GM20000 (cell line): Measurements from ENCODE around the gene KIRREL1.

Experiments
- DNase-seq: peaks from one replicate; pipeline ENCODE4 v3.0.0; 2012; ENCODE audit warnings: low spot score
- TF ChIP-seq, protein P1 (sequence below): IDR thresholded peaks from 2 replicates; pipeline ENCODE4 v1.5.1; 2012; ENCODE audit warnings: mild to moderate bottlenecking, control low read depth; ENCODE audit errors: extremely low read depth, missing control alignments

The KIRREL1 gene

DNA sequence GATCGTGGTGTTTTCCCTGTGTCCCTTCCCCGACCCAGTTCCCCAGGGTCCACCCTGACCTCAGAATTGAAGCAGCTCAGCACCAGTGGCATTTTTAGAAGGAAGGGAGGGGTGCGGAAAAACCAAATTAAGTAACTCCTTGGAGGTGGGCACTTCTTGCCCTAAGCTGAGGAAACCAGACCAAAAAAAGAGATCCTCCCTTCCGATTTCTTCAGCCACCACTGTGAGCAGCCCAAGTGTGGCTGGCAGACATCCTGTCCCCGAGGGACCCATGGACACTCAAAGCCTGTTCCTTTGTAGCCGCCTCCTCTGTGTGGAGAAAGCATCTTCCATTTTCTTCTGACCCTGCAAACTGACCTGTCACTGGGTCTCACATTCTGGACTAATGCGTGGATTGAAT, 31.3 kb downstream of the KIRREL1 start:
- TF ChIP-seq, protein P1, sequence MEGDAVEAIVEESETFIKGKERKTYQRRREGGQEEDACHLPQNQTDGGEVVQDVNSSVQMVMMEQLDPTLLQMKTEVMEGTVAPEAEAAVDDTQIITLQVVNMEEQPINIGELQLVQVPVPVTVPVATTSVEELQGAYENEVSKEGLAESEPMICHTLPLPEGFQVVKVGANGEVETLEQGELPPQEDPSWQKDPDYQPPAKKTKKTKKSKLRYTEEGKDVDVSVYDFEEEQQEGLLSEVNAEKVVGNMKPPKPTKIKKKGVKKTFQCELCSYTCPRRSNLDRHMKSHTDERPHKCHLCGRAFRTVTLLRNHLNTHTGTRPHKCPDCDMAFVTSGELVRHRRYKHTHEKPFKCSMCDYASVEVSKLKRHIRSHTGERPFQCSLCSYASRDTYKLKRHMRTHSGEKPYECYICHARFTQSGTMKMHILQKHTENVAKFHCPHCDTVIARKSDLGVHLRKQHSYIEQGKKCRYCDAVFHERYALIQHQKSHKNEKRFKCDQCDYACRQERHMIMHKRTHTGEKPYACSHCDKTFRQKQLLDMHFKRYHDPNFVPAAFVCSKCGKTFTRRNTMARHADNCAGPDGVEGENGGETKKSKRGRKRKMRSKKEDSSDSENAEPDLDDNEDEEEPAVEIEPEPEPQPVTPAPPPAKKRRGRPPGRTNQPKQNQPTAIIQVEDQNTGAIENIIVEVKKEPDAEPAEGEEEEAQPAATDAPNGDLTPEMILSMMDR: no peak
- DNase-seq: no peak

DNA sequence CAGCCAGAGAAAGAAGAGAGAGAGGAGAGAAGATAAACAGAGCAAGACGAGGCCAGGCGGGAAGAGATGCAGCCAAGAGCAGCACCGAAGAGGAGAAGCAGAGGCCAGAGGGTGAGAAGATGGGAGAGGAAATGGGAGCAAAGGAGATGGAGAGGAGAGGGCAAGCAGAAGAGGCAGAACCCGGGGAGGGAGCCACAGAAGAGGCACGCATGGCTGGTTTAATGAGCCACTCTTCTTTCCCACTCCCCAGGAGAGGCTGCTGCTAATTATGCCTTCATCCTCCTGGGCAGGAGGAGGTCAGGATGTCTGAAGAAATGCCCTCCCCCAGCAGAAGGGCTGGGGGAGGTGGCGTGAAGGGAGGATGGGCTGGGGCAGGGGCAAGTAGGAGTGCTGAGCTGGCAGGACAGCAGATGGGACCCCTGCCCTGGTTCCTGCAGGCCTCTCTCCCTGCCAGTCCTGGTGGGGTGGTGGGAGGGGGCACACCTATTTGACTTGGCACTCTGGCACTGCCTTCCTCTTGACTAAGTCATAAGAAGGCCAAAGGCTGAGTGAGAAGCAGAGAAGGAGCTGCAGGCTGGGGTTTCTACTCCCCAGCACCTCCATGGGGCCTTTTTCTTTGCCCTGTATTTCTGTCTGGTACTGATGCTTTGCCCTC, 32.3 kb downstream of the KIRREL1 start:
- no peak for DNase-seq
- TF ChIP-seq, protein P1: no peak

DNA sequence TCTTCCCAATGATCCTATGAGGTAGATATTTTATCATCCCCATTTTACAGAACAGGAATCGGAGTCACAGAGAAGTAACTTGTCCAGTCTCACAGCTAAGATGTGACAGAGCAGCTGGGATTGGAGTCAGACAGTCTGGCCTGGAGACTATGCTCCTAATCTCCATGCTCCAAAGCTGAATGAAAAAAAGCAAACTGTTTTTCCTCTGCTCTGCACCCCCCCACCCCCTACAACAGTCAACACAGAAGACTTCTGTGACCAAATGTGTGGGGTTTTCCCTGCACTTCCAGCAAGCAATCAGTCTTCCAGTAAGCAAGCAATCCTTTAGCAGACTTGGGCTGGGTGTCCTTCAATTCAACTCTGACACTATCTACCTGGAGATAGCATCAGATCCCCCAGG, 33.2 kb downstream of the KIRREL1 start:
- no peak for DNase-seq
- TF ChIP-seq, protein P1: no peak

DNA sequence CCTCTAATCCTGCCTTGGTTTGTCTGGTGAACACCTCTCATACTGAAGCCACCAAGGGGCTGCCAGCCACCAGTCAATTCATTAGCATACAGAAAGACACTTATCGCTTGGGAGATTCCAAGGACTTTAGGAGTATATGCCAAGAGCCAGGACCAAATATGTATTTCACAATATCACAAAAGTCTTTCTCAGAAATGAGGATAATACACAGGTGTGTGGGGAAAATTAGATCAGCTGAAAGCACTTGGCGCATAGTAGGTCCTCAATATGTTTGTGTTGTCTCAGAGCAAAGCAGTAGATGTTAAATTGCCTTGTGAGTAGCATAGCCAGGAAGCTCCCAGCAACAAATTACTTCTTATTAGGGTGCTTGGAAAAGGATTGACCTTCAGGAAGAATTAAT, 34.1 kb downstream of the KIRREL1 start:
- TF ChIP-seq, protein P1: no peak
- DNase-seq: no peak

DNA sequence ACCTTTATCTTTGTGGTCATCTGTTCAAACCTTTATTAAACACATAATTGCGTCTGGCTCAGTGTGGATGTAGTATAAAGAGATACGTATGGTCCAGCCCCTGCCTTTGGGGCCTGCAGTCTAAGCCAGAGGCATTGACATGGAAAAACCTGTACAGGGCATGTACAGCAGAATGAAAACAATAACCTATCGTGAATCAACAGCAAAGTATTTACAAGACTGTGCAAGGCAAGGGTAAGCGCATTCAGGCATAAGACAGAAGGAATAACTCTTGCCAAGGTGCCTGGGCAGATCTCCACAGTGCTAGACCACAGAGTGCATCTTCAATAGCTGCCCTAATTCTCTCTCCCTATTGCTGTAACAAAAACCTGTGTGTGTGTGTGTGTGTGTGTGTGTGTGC, 35.5 kb downstream of the KIRREL1 start:
- TF ChIP-seq, protein P1: no peak

DNA sequence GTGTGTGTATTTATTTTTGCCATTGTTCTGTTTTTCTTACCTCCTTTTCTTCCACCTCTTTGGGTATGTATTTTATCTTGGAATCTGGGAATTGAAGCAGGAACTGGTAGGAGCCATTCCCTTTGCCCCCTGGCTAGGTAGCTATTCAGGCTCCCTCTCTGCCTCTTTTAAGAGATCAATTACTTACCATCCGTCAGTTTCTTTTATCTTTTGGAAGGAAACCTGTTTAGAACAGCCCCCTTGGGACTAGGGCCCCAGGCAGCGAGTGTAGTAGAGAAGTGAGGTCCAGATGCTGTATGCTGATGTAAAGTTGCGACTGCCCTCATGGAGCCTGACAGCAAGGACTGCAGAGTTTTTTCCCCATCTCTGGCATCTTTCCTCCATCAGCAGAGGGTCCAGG, 41.6 kb downstream of the KIRREL1 start:
- no peak for DNase-seq

More for the DNA sequence above, 35.5 kb downstream of the KIRREL1 start:
- no peak for DNase-seq

DNA sequence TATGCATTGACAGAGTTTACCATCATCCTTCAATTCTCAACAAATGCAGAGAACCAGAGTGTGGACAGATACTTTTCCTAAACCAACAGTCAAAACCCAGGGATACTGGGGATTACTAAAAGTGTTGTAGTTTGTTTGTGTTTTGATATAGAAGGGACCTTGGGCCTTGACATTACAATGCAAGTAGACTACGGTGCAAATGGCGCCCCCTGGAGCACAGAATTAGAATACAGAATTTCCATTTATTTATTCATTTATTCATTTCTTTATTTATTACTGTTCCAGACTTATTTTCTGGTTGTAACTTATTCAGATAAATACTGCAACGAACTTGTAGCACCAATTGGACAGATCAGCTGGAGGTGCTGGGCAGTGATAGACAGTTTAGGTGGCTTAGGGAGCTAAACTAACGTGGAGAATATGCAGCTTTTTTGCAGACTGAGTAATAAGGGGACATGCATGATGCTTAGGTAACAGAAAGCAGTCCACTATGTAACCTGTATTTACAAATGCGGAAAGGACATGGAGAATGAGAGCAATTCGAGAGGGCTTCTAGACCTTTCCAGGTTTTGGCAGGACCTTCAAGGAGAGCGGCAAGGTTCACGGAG, 42.6 kb downstream of the KIRREL1 start:
- no peak for DNase-seq
- TF ChIP-seq, protein P1: peak; percentile 35

More for the DNA sequence above, 41.6 kb downstream of the KIRREL1 start:
- TF ChIP-seq, protein P1: no peak
